MM.1S (cell line): ENCODE results near the gene PAPOLG.
"Not testable (repeated sequence)": the region's sequence is repeated elsewhere in the genome, so short reads cannot be mapped to it uniquely, and the experiment has no call there.

Experiments used
- DNase-seq: peaks from one replicate; pipeline ENCODE4 v3.0.0-alpha.2; 2015
- H2AFZ ChIP-seq: fragments of 300-600 bp; sonication (generic); 2 replicates; pipeline ENCODE4 v1.6.0; 2016; ENCODE audit warnings: antibody characterized with exemption, low read length
- H3F3A ChIP-seq: fragments of 300-600 bp; sonication (generic); 2 replicates; pipeline ENCODE4 v1.6.1; 2016; ENCODE audit warnings: mild to moderate bottlenecking, antibody characterized with exemption, low read length, moderate library complexity, mixed read lengths; ENCODE audit not compliant: insufficient read depth
- H3K27ac ChIP-seq: fragments of 300-600 bp; sonication (generic); 2 replicates; pipeline ENCODE4 v1.5.1; 2016; ENCODE audit warnings: mild to moderate bottlenecking, low read length
- H3K27me3 ChIP-seq: fragments of 300-600 bp; sonication (generic); replicated peaks from 2 replicates; pipeline ENCODE4 v1.6.0; 2016; ENCODE audit warnings: low read length; ENCODE audit not compliant: insufficient read depth
- H3K36me3 ChIP-seq: fragments of 300-600 bp; sonication (generic); replicated peaks from 2 replicates; pipeline ENCODE4 v1.6.1; 2016; ENCODE audit warnings: mild to moderate bottlenecking, low read length, mixed read lengths; ENCODE audit not compliant: insufficient read depth
- H3K4me1 ChIP-seq: fragments of 300-600 bp; sonication (generic); 2 replicates; pipeline ENCODE4 v1.6.1; 2016; ENCODE audit warnings: low read length, mixed read lengths
- H3K4me2 ChIP-seq: fragments of 300-600 bp; sonication (generic); 2 replicates; pipeline ENCODE4 v1.6.0; 2016; ENCODE audit warnings: low read depth, low read length
- H3K4me3 ChIP-seq: fragments of 300-600 bp; sonication (generic); 2 replicates; pipeline ENCODE4 v1.5.1; 2016; ENCODE audit warnings: low read length, mixed read lengths
- H3K79me2 ChIP-seq: fragments of 300-600 bp; sonication (generic); 2 replicates; pipeline ENCODE4 v1.6.1; 2016; ENCODE audit warnings: mixed run types, low read length, mixed read lengths
- H3K9ac ChIP-seq: fragments of 300-600 bp; sonication (generic); 2 replicates; pipeline ENCODE4 v1.6.1; 2016; ENCODE audit warnings: low read length, mixed read lengths
- H3K9me2 ChIP-seq: fragments of 300-600 bp; sonication (generic); replicated peaks from 2 replicates; pipeline ENCODE4 v1.6.1; 2016; ENCODE audit warnings: mild to moderate bottlenecking, low read length, mixed read lengths; ENCODE audit not compliant: insufficient read depth
- H3K9me3 ChIP-seq: fragments of 300-600 bp; sonication (generic); replicated peaks from 2 replicates; pipeline ENCODE4 v1.6.1; 2016; ENCODE audit warnings: mild to moderate bottlenecking, low read length, mixed read lengths; ENCODE audit not compliant: insufficient read depth
- H4K20me1 ChIP-seq: fragments of 300-600 bp; sonication (generic); 2 replicates; pipeline ENCODE4 v1.6.1; 2016; ENCODE audit warnings: mild to moderate bottlenecking, low read length, moderate library complexity, mixed read lengths; ENCODE audit not compliant: insufficient read depth
- EZH2 ChIP-seq: fragments of 300-600 bp; sonication (generic); optimal IDR thresholded peaks from 2 replicates; pipeline ENCODE3; 2017; ENCODE audit warnings: low read depth, mild to moderate bottlenecking, antibody characterized with exemption, low read length, mixed read lengths
- EZH2phosphoT487 ChIP-seq: fragments of 300-600 bp; sonication (generic); IDR thresholded peaks from 2 replicates; pipeline ENCODE4 v1.6.1; 2018; ENCODE audit warnings: antibody characterized with exemption, low read length
- TF ChIP-seq, protein P1 (sequence below): fragments of 300-600 bp; sonication (generic); IDR thresholded peaks from 2 replicates; pipeline ENCODE4 v1.5.1; 2016; ENCODE audit warnings: antibody characterized with exemption, low read length, mixed read lengths

Gene PAPOLG

DNA sequence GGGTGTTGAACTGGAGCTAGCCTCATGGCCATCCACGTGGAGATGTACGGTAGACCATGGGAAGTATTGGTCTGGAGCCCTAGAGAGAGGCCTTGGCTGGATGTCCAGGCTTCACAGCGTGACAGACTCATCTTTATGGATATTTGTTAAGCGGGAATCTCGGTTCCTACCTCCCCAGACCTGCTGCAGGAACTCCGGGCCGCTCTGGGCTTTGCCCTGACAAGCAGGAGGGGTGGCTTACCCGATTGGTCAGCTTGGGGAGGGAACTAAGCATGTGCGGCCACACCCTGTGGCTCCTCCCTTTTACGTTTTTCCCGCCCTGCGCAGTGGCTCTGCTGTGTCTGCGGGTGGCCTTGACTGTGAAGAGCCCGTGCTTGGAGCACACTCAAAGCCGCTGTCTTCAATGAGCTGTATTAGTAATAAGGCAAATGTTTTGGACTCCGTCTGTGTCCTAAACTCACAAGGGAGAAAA, 52.3 kb downstream of the PAPOLG start:
- H3K27ac ChIP-seq, result no peak overlapping the region
- no peaks in the 10 kb centered on the region for H3K9me3 ChIP-seq
- H3K79me2 ChIP-seq, result no peaks in the 10 kb centered on the region
- no peak for DNase-seq
- TF ChIP-seq EZH2phosphoT487, result no peak
- no peak for TF ChIP-seq EZH2
- no peak overlapping the region for H2AFZ ChIP-seq
- no peaks in the 10 kb centered on the region for H4K20me1 ChIP-seq
- no peaks in the 10 kb centered on the region for H3K9me2 ChIP-seq
- H3K4me3 ChIP-seq, result no peak overlapping the region
- H3K36me3 ChIP-seq, result no peaks in the 10 kb centered on the region
- H3K9ac ChIP-seq, result no peak overlapping the region
- no peak overlapping the region for H3K4me2 ChIP-seq
- H3F3A ChIP-seq, result no peaks in the 10 kb centered on the region
- H3K27me3 ChIP-seq, result 0 out of 2 replicates have a peak, but pooled peaks cover 3% of the 10 kb centered on the region
- peaks cover 8% of the 10 kb centered on the region; the same call in 1 of the 2 replicates for H3K4me1 ChIP-seq

DNA sequence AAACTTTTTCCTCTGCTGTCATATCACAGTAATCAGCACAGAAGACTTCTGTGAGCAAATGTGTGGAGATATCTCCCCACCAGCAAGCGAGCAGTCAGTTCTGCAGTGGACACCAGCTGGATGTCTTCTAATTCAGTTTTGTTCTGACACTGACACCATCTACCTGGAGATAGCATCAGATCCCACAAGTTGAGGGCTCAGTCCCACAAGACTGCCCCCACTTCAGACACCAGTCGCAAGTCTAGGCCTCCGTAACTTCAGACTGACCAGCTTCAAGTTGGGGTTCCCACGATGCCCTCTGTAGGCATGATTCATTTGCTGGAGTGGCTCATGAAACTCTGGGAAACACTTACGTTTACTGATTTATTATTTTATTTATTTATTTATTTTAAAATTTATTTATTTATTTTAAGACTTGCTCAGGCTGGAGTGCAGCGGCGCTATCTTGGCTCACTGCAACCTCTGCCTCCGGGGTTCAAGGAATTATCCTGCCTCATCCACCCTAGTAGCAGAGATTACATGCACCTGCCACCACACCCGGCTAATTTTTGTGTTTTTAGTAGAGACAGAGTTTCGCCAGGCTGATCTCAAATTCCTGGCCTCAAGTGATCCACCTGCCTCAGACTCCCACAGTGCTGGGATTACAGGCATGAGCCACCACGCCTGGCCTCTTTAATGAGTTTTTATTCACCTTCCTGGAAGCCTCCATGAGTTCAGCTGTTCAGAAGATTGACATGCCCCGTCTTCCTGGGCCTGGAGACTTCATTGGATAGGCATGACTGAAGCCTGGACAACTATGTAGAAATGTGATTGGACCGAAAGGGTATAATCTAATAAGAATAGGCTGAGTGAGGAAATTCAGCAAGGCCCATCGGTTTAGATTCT, 55.7 kb downstream of the PAPOLG start:
- Histone ChIP-seq H3K9me3 (no peaks in the 10 kb centered on the region), H3K4me1 (peaks cover 6% of the 10 kb centered on the region; the same call in 1 of the 2 replicates), H3K9ac (no peak overlapping the region), H2AFZ (no peak overlapping the region), H3K4me3 (no peak overlapping the region), H3K27me3 (0 out of 2 replicates have a peak, but pooled peaks cover 9% of the 10 kb centered on the region), H3K27ac (no peak overlapping the region), H3K9me2 (no peaks in the 10 kb centered on the region), H3K79me2 (no peaks in the 10 kb centered on the region), H4K20me1 (no peaks in the 10 kb centered on the region), H3K4me2 (no peak overlapping the region), H3F3A (no peaks in the 10 kb centered on the region), H3K36me3 (no peaks in the 10 kb centered on the region)
- TF ChIP-seq EZH2, result no peak
- TF ChIP-seq, protein P1, sequence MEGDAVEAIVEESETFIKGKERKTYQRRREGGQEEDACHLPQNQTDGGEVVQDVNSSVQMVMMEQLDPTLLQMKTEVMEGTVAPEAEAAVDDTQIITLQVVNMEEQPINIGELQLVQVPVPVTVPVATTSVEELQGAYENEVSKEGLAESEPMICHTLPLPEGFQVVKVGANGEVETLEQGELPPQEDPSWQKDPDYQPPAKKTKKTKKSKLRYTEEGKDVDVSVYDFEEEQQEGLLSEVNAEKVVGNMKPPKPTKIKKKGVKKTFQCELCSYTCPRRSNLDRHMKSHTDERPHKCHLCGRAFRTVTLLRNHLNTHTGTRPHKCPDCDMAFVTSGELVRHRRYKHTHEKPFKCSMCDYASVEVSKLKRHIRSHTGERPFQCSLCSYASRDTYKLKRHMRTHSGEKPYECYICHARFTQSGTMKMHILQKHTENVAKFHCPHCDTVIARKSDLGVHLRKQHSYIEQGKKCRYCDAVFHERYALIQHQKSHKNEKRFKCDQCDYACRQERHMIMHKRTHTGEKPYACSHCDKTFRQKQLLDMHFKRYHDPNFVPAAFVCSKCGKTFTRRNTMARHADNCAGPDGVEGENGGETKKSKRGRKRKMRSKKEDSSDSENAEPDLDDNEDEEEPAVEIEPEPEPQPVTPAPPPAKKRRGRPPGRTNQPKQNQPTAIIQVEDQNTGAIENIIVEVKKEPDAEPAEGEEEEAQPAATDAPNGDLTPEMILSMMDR, result no peak
- TF ChIP-seq EZH2phosphoT487, result no peak
- DNase-seq, result no peak

DNA sequence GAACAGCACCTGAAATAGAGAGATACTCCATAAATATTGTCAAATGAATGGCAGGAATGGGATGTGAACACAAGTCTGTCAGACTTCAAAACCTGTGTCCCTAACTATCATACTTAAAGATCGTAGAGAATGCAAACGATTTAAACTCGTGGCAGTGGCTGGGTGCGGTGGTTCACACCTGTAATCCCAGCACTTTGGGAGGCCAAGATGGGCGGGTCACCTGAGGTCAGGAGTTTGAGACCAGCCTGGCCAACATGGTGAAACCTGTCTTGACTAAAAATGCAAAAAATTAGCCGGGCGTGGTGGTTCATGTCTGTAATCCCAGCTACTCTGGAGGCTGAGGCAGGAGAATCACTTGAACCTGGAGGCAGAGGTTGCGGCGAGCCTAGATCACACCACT, 61.1 kb downstream of the PAPOLG start:
- not testable (repeated sequence) for H3K9me3 ChIP-seq, H3K9me2 ChIP-seq, H3K27ac ChIP-seq, H3K4me1 ChIP-seq, H4K20me1 ChIP-seq, H3F3A ChIP-seq, DNase-seq, H2AFZ ChIP-seq, H3K4me3 ChIP-seq, H3K79me2 ChIP-seq, H3K36me3 ChIP-seq, H3K27me3 ChIP-seq, H3K4me2 ChIP-seq, H3K9ac ChIP-seq

DNA sequence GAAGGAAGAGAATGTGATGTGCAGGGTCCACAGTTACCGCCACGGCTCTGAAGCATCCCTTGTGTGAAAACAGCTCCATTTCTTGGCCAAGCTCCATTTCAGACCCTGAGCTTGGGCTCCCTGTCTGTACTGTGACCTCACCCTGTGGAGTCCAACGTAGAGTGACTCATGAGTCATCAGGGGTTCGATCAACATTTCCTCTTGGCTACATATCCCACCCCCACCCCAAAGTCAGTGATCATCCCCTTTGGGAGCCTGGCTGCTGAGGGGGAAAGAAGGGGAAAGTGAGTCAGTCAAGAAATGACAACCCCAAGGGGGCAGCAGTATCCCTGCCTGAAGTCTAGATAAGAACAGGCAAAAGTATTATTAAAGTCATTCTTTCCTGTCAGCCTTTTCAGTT, 62.2 kb downstream of the PAPOLG start:
- H3K27me3 ChIP-seq, result peaks cover 6% of the 10 kb centered on the region; the same call in 1 of the 2 replicates
- no peak overlapping the region for H3K9ac ChIP-seq
- H3K27ac ChIP-seq, result no peak overlapping the region
- no peaks in the 10 kb centered on the region for H3F3A ChIP-seq
- H3K4me1 ChIP-seq, result peaks cover 7% of the 10 kb centered on the region; the same call in 1 of the 2 replicates
- no peaks in the 10 kb centered on the region for H3K9me3 ChIP-seq
- H4K20me1 ChIP-seq, result no peaks in the 10 kb centered on the region
- DNase-seq, result no peak
- no peaks in the 10 kb centered on the region for H3K9me2 ChIP-seq
- TF ChIP-seq EZH2 (no peak), EZH2phosphoT487 (no peak)
- TF ChIP-seq, protein P1, result peak; percentile 26; the same call in 1 of the 2 replicates
- no peak overlapping the region for H3K4me3 ChIP-seq
- H3K4me2 ChIP-seq, result no peak overlapping the region
- H2AFZ ChIP-seq, result no peak overlapping the region
- H3K79me2 ChIP-seq, result no peaks in the 10 kb centered on the region
- H3K36me3 ChIP-seq, result no peaks in the 10 kb centered on the region
